GM12892 (cell line): Measurements from ENCODE around the gene NUP188. TPM values are rescaled to one million over a fixed set of nuclear protein-coding genes. Genes with fewer than 3 reads are reported as not detected.

Experiments used
- DNase-seq: peaks from one replicate; pipeline ENCODE4 v3.0.0; 2011; ENCODE audit not compliant: insufficient read length
- FAIRE-seq: peaks from 2 replicates; lab custom pipeline; 2011; peaks lifted over from hg19 to GRCh38; lab: Jason Lieb, UNC
- POLR2A ChIP-seq: IDR thresholded peaks from 2 replicates; pipeline ENCODE4 v1.6.1; 2011; ENCODE audit warnings: low read depth, low read length, control low read depth
- POLR2AphosphoS5 ChIP-seq: IDR thresholded peaks from 2 replicates; pipeline ENCODE4 v1.6.1; 2011; ENCODE audit warnings: low read depth, low read length, control low read depth
- TAF1 ChIP-seq: IDR thresholded peaks from 2 replicates; pipeline ENCODE4 v1.6.1; 2011; ENCODE audit warnings: low read depth, mild to moderate bottlenecking, control low read depth, low read length, borderline replicate concordance
- polyA plus RNA-seq: library from polyadenylated mRNA; unstranded; fragments of >200 nt; gene quantifications from one replicate; pipeline ENCODE4 v1.2.1, GENCODE V29; 2012; ENCODE audit warnings: missing spikeins, inconsistent platforms; ENCODE audit not compliant: missing spikeins

NUP188 gene, protein sequence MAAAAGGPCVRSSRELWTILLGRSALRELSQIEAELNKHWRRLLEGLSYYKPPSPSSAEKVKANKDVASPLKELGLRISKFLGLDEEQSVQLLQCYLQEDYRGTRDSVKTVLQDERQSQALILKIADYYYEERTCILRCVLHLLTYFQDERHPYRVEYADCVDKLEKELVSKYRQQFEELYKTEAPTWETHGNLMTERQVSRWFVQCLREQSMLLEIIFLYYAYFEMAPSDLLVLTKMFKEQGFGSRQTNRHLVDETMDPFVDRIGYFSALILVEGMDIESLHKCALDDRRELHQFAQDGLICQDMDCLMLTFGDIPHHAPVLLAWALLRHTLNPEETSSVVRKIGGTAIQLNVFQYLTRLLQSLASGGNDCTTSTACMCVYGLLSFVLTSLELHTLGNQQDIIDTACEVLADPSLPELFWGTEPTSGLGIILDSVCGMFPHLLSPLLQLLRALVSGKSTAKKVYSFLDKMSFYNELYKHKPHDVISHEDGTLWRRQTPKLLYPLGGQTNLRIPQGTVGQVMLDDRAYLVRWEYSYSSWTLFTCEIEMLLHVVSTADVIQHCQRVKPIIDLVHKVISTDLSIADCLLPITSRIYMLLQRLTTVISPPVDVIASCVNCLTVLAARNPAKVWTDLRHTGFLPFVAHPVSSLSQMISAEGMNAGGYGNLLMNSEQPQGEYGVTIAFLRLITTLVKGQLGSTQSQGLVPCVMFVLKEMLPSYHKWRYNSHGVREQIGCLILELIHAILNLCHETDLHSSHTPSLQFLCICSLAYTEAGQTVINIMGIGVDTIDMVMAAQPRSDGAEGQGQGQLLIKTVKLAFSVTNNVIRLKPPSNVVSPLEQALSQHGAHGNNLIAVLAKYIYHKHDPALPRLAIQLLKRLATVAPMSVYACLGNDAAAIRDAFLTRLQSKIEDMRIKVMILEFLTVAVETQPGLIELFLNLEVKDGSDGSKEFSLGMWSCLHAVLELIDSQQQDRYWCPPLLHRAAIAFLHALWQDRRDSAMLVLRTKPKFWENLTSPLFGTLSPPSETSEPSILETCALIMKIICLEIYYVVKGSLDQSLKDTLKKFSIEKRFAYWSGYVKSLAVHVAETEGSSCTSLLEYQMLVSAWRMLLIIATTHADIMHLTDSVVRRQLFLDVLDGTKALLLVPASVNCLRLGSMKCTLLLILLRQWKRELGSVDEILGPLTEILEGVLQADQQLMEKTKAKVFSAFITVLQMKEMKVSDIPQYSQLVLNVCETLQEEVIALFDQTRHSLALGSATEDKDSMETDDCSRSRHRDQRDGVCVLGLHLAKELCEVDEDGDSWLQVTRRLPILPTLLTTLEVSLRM (N-terminal part only)
- 44.5 TPM for polyA plus RNA-seq

DNA sequence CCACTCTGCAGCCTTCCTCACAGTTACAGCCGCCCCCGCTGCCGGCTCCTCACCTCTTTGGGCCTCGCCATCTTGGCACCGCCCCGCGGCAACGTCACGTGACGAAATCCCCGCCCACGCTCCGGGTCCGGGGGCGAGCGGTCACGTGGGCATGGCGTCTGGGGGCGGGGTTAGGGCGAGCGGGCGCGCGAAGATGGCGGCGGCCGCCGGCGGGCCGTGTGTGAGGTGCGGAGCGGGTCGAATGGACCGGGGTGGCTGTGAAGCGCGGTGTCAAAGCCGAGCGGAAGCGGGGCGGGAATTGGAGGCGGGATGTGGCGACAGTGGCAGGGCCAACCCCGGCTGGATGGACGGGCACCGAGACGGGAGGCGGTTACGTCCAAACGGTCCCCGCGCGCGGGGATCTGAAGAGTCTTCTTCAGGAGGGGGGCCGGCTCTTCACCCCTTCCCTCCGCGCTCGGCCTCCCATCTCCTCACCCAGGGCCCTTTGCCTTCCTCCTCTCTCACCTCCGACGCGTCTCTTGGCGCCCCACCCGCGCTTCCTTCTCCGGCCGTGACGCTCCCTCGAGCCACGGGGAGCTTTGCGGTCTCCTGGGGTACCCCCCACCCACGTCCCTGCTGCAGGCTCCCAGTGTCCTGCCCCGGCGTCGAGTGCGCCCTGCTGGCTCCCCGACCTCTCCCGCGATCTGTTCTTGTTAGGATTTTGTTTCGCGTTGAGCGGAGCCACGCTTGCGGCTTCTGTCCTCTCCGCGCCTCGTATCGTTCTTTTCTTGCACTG is at the start of gene NUP188, which contains the start of gene DOLK:
TSS of gene NUP188 (plus strand) at position 173 of the 775 bp plus-strand sequence. CDS start at position 194, 21 bp downstream.
TSS of gene DOLK (minus strand) at position 77 of the 775 bp plus-strand sequence. CDS start 300 bp downstream, outside the sequence.
- peak; percentile 99 for DNase-seq
- TF ChIP-seq TAF1 (peak; percentile 96), POLR2A (peak; percentile 99), POLR2AphosphoS5 (peak; percentile 93)
- FAIRE-seq: peak; percentile 97

DNA sequence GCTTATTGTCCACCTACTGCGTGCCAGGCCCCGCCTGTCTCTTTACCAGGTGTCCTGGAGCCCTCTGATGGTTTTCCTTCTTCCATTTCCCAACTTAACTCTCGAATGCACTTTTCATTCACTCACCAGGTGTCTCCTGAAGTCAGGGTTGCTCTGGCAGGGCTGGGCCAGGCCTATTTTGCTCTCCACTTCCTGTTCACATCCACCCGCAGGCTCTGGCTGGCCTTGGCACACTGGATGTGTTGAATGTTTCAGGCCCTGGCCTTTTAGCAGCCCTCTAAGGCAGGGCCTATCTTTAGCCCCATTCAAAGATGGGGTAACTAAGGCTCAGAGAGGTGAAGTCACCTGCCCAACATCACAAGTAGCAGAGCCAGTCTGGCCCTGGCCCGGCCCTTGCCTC is 49.1 kb upstream of the NUP188 start:
- TF ChIP-seq TAF1 (no peak), POLR2A (no peak), POLR2AphosphoS5 (no peak)
- DNase-seq (no peak), FAIRE-seq (no peak)

DNA sequence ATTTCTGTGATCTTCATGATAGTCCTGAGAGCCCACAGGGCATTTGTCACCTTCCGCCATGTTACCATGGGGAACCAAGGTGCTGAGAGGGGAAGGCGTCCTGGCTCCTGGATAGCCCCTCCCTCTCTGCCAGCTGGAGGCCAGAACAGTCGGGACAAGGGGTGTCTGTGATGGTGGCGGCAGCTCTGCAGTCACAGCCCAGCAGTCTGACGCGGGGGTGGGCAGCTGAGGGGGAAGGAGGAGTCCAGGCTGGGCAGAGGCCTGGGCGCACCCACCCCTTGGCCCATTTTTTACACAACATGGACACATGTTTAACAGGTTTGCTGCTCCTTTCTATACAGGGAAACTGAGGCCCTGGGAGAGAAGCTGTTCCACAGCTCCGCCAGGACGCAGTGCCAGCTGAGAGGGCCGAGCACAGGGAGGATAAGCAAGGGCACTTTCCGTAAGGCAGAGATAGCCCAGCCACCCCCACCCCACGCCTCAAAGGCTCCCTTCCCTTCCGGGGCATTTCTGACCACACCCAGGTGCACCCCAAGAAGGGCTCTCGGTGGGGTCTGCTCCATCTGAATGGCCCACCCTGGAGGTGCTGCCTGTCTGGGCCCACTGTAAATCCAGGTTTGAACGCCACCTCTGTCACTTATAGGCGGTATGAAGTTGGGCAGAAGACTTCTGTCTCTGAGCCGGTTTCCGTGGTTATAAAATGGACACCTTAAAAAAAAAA is 48.5 kb upstream of the NUP188 start:
- DNase-seq: no peak
- TF ChIP-seq TAF1: no peak
- TF ChIP-seq POLR2A: no peak
- no peak for TF ChIP-seq POLR2AphosphoS5
- FAIRE-seq: no peak

DNA sequence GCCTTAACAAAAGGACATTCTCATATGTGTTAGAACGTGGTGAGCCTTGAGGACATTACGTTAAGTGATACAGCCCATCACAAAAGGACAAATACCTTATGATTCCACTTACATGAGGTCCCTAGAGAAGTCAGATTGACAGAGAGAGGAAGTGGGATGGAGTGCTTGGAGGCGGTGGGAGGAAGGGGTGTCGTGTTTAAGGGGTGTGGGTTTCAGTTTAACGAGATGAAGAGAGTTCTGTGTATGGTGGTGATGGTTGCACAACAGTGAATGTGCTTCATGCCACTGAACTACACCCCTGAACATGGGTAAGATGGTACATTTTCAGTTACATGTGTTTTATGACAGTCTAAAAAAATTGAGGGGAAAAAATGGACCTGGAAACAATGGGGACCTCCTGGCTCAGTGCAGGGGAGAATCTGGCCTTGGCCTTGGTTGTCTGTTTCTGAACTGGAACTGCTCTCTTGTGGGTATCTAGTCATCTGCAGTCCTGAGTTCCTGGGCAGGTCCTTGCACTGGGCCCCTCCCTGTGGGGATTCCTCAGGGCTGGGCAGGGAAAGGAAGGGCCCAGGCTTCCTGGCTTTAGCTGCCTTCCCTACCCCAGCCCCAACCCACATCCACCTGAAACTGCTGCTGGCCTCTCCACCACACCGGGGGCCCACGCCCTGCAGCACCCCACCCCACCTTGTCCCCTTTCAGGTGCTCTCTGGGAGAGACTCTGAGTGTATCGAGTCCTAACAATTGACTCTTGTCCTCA is 47.8 kb upstream of the NUP188 start:
- no peak for TF ChIP-seq TAF1
- TF ChIP-seq POLR2A: 0 out of 2 replicates have a peak, but pooled peaks have one; percentile 44
- TF ChIP-seq POLR2AphosphoS5: 0 out of 2 replicates have a peak, but pooled peaks have one; percentile 40
- FAIRE-seq (peak; percentile 21), DNase-seq (no peak)

DNA sequence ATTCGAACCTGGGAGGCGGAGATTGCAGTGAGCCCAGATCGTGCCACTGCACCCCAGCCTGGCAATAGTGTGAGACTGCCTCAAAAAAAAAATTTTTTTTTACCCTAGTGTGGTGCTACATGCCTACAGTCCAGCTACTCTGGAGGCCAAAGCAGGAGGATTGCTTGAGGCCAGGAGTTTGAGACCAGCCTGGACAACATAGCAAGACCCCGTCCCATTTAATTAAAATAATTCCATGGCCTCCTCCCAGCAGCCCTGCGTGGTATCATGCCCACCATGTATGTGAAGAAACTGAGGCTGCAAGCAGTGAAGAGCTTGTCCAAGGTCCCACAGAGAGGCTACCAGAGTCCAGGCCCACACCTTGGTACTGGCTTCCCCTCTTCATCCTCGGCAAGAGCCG is 46.1 kb upstream of the NUP188 start:
- no peak for TF ChIP-seq POLR2AphosphoS5
- TF ChIP-seq TAF1: no peak
- TF ChIP-seq POLR2A: no peak
- FAIRE-seq (no peak), DNase-seq (no peak)

DNA sequence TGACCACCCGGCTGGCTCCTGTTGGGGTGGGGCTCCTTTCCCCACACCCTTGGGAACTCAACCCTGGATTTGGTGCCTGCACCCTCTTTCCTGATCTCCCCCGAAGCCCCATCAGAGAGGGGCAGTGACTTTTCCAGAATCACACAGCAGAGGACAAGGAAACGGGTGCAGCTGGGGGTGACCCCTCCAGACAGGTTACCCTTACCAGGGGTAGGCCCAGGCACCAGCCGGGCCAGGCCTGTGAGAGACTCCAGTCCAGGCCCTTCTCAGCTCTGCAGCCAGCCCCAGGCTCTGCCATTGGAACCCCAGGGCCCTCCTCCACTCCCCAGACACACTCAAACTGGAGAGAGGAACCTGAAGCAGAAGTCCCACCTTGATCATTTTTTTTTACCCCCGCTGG is 45.7 kb upstream of the NUP188 start:
- DNase-seq: no peak
- no peak for FAIRE-seq
- no peak for TF ChIP-seq TAF1
- TF ChIP-seq POLR2A: no peak
- no peak for TF ChIP-seq POLR2AphosphoS5

DNA sequence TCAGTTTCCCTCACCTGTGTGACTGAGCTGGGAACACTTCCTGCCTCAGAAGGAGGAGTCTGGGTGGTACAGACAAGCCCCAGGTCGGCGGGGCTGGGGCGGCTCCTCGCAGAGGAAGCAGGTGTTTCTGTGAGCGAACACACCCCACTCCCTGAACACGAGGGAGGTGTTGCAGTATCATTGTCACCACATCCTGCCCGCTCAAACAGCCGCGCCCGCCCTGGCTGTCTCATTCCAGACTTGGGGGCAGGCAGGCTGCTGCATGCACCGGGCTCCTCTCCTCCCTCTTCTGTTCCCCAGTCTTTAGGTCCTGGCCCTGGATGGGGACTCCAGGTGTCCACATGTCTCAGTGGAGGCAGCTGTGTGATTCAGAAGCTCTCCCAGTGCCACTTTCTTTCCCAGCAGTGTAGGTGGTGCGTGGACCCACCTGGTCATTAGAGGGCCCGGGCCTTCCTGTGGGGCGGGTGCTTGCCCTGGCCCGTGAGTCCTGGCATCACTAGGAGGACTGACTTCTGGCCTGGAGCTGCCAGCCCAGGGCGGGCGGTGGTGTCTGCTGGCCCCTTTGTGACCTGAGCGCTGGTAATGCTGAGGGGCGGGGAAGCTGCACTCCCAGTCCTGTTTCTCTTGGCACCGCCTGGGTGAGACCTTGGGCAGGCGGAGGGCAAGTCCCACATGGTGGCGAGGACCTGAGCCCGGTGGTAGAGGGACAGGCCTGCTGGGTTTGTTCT is 45.0 kb upstream of the NUP188 start:
- peak; percentile 75 for DNase-seq
- peak; percentile 91 for FAIRE-seq
- TF ChIP-seq POLR2A: peak; percentile 69; the same call in 1 of the 2 replicates
- TF ChIP-seq POLR2AphosphoS5: peak; percentile 60
- TF ChIP-seq TAF1: peak; percentile 58; the same call in 1 of the 2 replicates

DNA sequence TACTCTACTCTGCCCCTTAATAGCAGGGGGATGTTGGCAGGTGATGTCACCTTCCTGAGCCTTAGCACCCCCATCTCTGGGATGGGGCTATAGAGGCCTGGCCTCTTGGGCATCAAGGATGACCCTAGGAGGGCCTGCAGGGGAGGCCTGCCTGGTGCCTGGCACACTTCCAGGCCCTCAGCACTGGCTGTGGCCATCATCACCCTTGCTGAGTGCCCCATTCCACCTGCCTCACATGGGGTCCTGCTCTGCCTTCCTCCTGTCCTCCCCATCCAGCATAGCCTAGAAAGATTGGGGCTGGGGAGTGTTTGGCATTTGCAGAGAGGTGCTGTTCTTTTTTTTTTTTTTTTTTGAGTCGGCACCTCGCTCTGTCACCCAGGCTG is 44.4 kb upstream of the NUP188 start:
- DNase-seq: no peak
- FAIRE-seq: no peak
- TF ChIP-seq POLR2A (no peak), TAF1 (no peak), POLR2AphosphoS5 (no peak)
